Astrocyte (in vitro differentiated cells and primary cell): ENCODE results near the gene ULBP2.

Experiments used
- CTCF ChIP-seq: IDR thresholded peaks from 2 replicates; pipeline ENCODE4 v1.5.1; 2011; ENCODE audit warnings: low read depth, mild to moderate bottlenecking, inconsistent platforms, low read length, moderate library complexity; ENCODE audit not compliant: insufficient read depth
- EZH2 ChIP-seq: IDR thresholded peaks from 2 replicates; pipeline ENCODE4 v1.6.1; 2012; ENCODE audit warnings: mild to moderate bottlenecking, low read length, inconsistent platforms; ENCODE audit not compliant: insufficient read depth

GRCh38 chr6:149961728-149962425, 20.1 kb downstream of the ULBP2 start:
- TF ChIP-seq CTCF (no peak), EZH2 (no peak)
